Superior temporal gyrus (tissue), 1 donor: ENCODE results near the gene KHDRBS2.

Experiments
- DNase-seq: peaks from one replicate; pipeline ENCODE4 v3.0.0-alpha.2; 2016; ENCODE audit errors: extremely low spot score

The KHDRBS2 gene

GRCh38 chr6:62035952-62036351 lies 250.1 kb downstream of the KHDRBS2 start:
- DNase-seq, result no peak

- DNase-seq, result no peak
Measured at GRCh38 chr6:62013719-62014118, 272.3 kb downstream of the KHDRBS2 start.

GRCh38 chr6:62009445-62009844 lies 276.6 kb downstream of the KHDRBS2 start:
- DNase-seq, result no peak

- no peak for DNase-seq
Measured at GRCh38 chr6:61989616-61990015, 296.4 kb downstream of the KHDRBS2 start.

GRCh38 chr6:61980622-61981021 lies 305.4 kb downstream of the KHDRBS2 start:
- no peak for DNase-seq

- no peak for DNase-seq
Measured at GRCh38 chr6:61977947-61978346, 308.1 kb downstream of the KHDRBS2 start.

GRCh38 chr6:61977099-61977498 lies 308.9 kb downstream of the KHDRBS2 start:
- no peak for DNase-seq

GRCh38 chr6:61959196-61959595 lies 326.8 kb downstream of the KHDRBS2 start:
- no peak for DNase-seq

- DNase-seq, result no peak
Measured at GRCh38 chr6:61953851-61954250, 332.2 kb downstream of the KHDRBS2 start.

- DNase-seq, result no peak
Measured at GRCh38 chr6:61951586-61951985, 334.4 kb downstream of the KHDRBS2 start.

GRCh38 chr6:61950811-61951210 lies 335.2 kb downstream of the KHDRBS2 start:
- DNase-seq, result no peak

- DNase-seq, result no peak
Measured at GRCh38 chr6:61949971-61950370, 336.1 kb downstream of the KHDRBS2 start.

- DNase-seq, result no peak
Measured at GRCh38 chr6:61949161-61949560, 336.9 kb downstream of the KHDRBS2 start.

GRCh38 chr6:61947311-61947947 lies 338.6 kb downstream of the KHDRBS2 start:
- peak; percentile 35 for DNase-seq

- DNase-seq, result no peak
Measured at GRCh38 chr6:61940919-61941318, 345.1 kb downstream of the KHDRBS2 start.

- no peak for DNase-seq
Measured at GRCh38 chr6:61935242-61935846, 350.7 kb downstream of the KHDRBS2 start.

GRCh38 chr6:61909486-61909885 lies 376.5 kb downstream of the KHDRBS2 start:
- DNase-seq, result peak; percentile 41

GRCh38 chr6:61901748-61902147 lies 384.3 kb downstream of the KHDRBS2 start:
- DNase-seq, result no peak

- DNase-seq, result no peak
Measured at GRCh38 chr6:61894536-61894935, 391.5 kb downstream of the KHDRBS2 start.

- DNase-seq, result no peak
Measured at GRCh38 chr6:61887423-61887822, 398.6 kb downstream of the KHDRBS2 start.

GRCh38 chr6:61886608-61887259 lies 399.3 kb downstream of the KHDRBS2 start:
- DNase-seq, result no peak

- peak; percentile 6 for DNase-seq
Measured at GRCh38 chr6:61869632-61870400, 416.2 kb downstream of the KHDRBS2 start.
